GM21619 (cell line): Measurements from ENCODE around the gene SAT1.

Source experiments
- ATAC-seq: cut with Tn5 transposase; IDR thresholded peaks from one replicate; pipeline ENCODE4 v1.9.1; 2021; ENCODE audit not compliant: unreplicated experiment

Gene SAT1

DNA sequence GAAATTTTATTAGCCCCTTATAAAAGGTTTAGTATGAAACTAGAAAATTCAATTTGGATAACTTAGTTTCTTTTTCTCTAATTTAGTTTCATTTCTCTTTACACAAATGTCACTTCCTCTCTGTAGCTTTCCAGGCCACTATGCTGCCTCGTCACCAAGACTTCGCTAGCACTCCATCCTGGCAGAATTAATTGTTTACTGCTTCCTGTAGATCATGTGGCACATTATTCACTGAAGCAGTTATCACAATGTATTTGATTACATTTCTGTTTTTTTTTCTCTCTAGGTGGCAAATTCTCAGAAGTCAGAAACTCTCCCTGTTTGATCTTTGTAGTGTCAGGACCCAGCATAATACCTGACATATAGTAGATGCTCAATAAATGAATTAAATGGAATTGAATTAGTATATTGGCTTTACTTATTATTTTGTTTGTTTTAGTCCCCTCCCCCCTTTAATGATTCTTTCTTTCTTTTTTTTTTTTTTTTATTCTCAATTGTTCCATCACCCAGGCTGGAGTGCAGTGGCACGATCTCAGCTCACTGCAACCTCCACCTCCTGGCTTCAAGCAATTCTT lies 9.3 kb upstream of the SAT1 start:
- peak; percentile 87 for ATAC-seq

DNA sequence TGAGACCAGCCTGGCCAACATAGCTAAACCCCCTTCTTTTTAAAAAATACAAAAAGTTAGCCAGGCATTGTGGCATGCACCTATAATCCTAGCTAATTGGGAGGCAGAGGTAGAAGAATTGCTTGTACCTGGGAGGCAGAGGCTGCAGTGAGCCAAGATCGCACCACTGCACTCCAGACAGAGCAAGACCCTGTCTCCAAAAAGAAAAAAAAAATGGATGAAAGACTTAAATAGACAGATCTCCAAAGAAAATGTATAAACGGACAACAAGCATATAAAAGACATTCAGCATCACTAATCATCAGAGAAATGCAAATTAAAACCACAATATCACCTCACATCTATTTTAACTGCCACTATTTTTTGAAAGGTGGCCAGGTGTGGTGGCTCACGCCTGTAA lies 6.6 kb upstream of the SAT1 start:
- ATAC-seq = no peak

DNA sequence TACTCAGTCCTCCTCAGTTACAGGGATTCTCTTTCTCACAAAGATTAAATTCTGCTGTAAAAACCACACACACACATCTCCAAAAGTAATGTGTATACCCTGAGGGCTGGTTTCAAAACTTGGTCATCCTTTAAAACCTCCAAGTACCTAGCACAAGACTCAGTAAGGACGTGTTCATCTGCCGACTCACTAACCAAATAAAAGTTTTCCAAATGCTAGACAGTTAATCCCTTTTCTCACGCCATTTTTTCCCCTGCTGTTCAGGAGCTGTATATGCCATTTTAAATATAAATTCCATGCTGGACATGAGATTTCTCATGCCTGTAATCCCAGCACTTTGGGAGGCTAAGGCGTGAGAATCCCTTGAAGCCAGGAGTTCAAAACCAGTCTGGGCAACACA lies 3.9 kb upstream of the SAT1 start:
- ATAC-seq = no peak

DNA sequence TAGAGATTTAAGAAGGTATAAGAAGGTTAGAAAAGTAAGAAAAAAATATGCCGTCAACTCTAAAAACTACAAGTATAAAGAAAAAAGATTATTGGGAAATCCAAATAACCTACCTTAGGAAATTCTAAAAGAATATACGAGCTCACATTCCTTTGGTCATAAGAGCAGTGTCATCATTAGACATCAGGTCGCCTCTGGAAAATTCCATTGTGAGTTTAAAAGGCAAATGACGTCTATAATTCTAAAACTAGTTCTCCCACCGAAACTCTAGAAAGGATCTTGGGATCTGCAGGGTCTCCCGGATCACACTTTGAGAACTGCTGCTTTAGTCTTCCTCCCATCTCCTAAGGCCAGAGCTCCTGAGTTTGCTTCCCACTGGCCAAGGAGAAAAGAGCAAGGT lies 518 bp upstream of the SAT1 start:
- ATAC-seq = no peak

DNA sequence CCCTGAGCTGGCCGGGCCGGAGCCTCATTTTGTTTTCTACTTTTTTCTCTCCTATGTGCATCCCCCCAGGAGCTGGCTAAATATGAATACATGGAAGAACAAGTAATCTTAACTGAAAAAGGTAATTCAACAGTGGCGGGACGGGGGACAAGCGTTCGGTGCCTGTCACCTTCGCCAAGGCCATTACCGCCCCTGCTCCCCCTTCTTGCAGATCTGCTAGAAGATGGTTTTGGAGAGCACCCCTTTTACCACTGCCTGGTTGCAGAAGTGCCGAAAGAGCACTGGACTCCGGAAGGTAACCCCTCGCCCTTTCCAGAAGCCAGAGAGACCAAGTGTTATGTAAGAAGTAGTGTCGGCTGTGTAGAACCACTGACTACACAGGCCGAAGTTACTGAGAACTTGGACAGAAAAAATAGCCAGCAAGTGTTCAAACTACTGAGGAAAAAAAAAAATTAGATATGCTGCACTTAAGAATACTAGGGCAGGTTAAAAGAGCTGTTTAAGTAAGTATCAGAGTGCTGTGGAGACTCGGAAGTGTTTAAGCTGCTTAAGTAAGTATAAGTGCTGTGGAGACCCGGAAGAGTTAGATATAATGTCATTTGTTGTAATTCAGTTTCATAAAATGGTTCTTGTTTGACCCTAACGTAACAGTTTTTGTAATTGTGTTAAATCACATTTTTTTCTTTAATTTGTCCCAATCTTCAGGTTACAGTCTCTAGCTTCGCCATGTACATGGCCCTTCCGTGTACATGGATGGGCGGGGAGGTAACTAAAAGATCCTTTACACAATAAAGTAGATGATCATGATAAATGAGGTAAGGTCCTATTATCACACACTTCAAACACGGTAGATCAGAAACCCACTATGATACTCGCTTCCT lies 856 bp downstream of the SAT1 start:
- no peak for ATAC-seq

DNA sequence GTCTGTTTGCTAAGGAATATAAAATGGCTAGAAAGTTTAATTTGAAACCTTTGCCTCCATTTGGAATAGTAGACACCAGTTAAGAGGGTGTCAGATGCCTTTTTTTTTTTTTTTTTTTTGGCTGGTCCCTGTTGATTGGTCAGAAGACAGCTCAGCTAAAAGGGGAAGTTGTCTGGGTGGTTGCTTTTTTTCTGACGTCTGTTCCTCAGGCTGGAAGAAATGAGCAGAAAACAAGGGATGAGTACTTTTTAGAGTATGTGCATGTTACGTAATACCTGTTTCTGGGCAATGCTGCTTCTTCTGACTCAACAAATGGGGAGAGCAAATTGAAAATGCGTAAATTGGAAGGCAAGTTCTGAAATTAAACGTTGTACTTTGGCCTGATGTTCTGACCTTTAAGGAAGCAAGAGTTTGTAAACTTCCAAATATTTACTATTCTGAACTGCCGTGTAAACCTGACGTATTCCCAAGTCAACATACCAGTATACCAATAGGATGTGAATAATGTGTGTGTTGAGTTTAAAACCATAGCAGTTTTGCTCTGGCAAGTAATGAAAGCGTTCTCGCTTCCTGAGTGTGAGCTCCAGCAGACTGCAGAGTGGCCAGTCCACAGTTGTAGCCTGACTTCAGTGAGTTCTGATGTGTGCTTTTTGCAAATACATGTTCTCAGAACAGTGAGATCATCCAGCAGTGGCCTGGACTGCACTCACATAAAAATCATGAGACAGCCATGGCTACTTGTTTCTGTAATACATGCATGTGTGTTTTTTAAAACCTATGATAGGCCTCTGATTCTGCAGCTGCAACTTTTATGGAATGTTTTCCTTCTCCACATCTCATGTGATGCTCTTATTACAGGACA lies 1.7 kb downstream of the SAT1 start:
- ATAC-seq = no peak

DNA sequence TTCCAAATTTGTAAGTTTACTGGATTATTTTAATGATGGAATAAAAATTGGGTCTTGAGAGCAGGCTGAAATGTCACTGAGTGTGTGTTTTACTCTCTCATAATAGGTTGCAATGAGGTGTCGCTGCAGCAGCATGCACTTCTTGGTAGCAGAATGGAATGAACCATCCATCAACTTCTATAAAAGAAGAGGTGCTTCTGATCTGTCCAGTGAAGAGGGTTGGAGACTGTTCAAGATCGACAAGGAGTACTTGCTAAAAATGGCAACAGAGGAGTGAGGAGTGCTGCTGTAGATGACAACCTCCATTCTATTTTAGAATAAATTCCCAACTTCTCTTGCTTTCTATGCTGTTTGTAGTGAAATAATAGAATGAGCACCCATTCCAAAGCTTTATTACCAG lies 2.6 kb downstream of the SAT1 start:
- no peak for ATAC-seq

DNA sequence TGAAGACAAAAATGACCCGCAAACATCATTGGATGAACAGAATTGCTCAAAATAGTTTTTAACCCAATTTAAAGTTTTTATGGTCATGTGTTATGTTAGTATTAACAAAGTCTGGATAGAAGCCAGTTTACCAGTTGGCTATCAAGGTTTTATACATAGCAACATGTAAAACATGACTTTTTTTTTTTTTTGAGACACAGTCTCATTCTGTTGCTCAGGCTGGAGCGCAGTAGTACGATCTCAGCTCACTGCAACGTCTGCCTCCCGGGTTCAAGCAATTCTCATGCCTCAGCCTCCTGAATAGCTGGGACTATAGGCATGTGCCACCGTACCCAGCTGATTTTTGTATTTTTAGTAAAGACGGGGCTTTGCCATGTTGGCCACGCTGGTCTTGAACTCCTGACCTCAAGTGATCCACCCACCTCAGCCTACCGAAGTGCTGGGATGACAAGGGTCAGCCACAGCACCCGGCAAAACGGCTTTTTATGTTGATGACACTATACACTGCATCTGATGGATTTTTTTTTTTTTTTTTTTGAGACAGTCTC lies 3.4 kb downstream of the SAT1 start:
- no peak for ATAC-seq

DNA sequence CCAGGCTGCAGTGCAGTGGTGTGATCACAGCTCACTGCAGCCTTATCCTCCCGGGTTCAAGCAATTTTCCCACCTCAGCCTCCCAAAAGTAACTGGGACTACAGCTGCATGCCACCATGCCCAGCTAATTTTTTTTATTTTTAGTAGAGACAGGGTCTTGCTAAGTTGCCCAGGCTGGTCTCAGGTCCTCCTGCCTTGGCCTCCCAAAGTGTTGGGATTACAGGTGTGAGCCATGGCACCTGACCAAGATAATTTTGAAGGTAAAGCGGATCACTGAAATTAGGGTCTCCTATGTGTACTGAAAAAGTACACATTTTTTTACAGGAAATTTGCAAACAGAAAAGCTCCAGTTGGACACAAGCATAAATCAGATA lies 4.8 kb downstream of the SAT1 start:
- ATAC-seq = no peak

DNA sequence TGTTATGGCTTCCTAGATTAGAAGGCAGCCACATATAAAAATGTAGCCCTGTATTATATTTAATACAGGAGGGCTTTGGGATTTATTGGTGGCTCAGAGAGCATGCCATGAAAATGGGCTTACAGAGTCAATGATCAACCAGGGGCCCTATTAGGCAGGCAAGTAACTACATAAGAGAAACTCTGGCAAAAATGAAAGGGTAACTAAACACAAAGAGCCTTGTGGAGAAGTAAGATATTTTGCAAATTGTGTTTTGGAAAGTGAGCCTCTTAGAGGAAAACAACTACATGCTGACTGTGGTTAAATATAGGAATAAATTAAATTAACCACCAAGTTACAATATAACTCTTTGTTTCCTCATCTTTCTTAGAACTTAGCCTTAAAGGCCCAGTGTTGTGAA lies 5.5 kb downstream of the SAT1 start:
- ATAC-seq = peak; percentile 57

DNA sequence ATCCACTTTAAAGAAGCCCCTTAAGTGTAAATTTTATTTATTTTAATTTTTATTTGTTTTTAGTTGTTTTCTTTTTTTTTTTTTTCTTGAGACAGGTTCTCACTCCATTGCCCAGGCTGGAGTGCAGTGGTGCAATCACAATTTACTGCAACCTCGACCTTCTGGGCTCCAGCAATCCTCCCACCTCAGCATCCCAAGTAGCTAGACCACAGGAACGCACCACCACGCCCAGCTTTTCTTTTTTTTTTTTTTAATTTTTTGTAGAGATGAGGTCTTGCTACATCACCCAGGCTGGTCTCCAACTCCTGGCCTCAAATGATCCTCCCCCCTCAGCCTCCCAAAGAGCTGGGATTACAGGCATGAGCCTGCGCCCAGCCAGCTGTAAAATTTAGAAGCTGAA lies 6.0 kb downstream of the SAT1 start:
- no peak for ATAC-seq

DNA sequence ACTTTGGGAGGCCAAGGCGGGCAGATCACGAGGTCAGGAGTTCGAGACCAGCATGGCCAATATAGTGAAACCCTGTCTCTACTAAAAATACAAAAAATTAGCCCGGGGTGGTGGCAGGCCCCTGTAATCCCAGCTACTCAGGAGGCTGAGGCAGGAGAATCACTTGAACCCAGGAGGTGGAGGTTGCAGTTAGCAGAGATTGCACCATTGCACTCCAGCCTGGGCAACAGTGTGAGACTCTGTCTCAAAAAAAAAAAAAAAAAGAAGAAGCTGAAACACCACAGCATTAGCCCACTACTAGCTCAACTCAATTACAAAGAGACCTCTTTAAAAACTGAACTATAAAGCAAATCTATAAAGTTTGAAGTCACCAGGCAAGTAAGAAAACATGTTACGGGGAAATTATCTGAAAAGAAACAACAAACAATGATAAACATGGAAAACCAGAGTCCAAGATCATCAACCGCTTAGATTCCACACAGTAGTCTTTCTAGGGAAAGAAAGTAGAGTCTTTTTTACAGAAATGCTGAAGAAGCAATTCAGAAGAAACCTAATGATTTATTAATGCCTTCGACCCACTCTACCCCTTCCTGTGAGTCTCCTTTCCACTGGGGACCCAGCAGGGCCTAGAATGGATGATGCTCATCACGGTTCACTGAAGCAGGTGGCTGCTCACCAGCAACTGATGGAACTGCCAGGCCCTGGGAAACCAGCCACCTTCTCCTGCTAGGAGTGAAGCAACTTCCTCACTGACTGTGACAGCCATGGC lies 6.6 kb downstream of the SAT1 start:
- ATAC-seq = no peak

DNA sequence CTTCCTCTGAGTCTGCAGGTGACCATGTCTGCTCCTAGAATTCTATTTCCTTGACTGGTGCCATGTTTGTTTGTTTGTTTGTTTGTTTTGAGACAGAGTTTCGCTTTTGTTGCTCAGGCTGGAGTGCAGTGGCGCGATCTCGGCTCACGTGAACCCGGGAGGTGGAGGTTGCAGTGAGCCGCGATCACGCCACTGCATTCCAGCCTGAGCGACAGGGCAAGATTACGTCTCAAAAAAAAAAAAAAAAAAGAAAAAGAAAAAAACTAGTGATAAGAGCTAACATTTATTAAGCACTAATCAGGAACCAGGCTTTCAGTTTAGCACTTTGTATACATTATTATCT lies 7.2 kb downstream of the SAT1 start:
- ATAC-seq = no peak

DNA sequence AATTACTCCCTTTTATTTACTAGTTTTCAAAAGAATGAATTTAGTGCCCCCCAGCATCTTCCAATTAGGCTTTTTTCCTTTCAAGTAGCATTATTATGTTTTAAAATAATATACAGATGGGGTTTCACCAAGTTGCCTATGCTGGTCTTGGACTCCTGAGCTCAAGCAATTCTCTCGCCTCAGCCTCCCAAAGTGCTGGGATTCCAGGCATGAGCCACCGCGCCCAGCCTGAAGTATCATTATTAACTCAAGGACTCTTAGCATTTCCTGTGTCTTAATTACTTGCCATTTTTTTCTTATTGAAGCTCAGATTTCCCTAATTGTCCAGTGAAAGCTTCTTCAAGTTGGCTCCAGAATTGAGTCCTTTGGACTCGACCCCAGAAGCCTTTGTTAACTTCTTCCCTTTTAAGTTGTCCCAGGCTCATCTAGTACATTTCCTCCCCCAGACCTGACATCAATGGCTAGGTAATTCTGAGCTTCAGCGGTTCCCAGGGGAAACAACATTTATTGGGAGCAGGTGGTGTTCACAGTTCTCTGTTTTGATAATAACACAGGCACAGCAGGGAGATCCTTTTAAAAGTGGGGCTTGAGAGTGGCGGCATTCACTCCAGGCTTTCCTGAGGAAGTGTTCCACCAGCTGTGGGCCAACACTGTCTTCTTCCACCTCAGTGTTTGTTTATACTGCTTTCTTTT lies 10.0 kb downstream of the SAT1 start:
- no peak for ATAC-seq

DNA sequence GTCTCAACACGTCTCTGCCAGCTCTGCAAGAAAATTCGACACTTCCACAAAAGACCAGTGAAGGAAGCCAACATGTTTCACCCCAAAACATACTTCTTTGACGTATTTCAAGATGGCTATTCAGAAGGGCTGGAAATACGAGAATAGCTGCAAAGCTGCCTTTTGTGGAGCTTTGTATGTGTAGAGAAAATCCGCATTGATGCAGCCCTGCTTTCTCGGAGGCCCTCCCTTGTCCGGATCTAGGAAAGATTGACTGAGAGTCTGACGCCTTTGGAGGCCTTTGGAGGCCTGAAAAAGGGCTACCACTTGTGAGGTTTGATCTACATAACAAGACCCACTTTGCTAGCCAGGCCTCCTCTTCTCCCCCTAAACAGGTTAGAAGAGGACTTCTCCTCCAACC lies 12.2 kb downstream of the SAT1 start:
- ATAC-seq = no peak

DNA sequence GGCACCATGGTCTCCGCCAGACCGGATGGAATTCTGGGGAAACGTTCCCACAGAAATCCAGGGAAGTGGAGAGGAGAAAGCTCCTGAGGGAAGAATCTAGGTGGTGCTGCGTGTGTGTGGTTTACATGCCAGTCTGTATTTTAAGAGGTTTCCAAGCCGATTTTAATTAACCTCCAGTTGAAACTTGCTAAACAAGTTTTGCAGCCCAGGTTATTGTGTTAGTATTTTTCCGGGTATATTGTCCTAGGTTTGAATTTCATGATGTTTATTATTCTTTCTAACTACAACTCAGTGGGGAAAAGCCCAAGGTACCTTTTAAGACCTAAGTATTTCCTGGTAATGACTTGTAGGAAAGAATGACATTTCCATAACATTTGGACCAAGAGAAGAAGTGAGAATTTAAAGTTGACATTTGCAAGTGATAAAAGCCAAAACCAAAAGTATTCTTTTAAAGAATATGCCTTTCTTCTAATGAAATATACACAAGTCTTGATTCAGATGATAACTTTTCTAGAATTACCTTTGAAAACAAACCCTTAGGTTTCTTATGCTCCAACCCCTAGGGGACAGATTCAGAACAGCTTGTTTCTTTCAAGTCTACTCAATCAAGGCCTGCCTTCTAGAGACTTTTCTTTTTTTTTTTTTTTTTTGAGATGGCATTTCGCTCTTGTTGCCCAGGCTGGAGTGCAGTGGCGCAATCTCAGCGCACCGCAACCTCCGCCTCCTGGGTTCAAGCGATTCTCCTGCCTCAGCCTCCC lies 14.6 kb downstream of the SAT1 start:
- ATAC-seq = no peak

DNA sequence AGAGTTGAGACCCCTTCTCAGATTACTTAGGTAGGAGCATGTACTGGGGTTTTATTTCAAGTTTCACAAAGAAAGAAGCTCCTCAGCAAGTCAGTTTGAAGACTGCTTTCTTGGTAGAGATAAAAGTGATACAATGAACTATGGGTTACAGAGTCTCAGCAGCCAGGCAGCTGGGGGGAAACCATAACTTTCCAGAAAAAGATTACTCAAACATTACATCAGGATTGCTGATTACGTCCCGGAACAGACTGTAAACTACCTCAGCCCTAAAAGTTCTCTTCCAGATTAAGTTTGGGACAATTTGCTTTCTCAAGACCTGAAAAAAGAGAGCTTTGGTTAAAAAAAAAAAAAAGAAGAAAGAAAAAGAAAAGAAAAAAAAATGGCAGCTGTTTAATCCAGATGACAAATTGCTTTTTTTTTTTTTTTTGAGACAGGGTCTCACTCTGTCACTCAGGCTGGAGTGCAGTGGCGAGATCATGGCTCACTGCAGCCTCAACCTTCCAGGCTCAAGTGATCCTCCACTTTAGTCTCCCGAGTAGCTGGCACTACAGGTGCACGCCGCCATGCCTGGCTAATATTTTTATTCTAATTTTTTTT lies 16.6 kb downstream of the SAT1 start:
- no peak for ATAC-seq

DNA sequence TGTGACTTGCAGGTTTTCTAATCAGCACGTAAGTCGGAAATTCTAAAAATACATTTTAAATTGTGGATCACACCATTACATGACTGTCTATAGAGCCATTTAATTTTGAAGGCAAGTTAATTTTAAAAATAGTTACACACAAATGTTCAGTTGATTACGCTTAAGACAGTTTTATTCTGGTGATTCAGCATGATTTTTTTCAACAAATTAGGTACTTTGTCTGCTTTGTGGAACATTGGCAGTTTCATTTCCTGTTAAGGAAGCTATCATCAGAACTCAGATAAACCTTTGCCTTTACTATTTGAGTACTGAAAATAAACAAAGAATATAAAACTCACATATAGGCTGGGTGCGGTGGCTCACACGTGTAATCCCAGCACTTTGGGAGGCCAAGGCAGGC lies 19.5 kb downstream of the SAT1 start:
- no peak for ATAC-seq

DNA sequence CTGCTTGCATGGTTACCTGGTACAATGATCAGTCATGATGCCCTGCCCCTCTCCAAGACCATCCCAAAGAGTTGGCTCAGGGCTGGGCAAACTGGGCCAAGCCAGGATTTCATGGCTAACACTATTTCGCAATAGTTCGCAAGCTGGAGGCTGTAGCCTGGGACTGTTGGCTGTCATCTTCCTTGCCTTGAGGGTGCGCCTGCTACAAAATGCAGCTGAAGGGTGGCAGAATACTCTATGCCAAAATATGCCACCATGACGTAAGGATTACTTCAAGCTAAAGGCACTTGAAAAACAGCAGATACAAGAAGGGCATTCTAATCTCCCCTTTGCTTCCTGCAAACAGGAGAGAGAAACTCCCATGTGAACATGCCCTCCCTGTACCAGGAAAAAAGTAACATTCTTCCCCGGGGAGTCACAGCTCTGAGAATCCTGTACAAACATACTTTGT lies 21.0 kb downstream of the SAT1 start:
- no peak for ATAC-seq
